Activated CD4-positive, CD25-positive, alpha-beta regulatory T cell treated with anti-CD3 and anti-CD28 coated beads, Interleukin-2, amount 50 U/mL, for 16 hours (primary cell): Measurements from ENCODE around the gene DLL4.

Experiments used
- DNase-seq: peaks from one replicate; pipeline ENCODE4 v3.0.0-alpha.2; 2020; ENCODE audit warnings: low read depth, low spot score

The DLL4 gene

GRCh38 chr15:40928821-40929659 is at the start of gene DLL4:
Gene DLL4 (plus strand): TSS chr15:40929340. CDS start chr15:40929669, 329 bp downstream.
- no peak for DNase-seq

- no peak for DNase-seq
Measured at GRCh38 chr15:40879609-40880008, 49.5 kb upstream of the DLL4 start.

GRCh38 chr15:40881351-40881750 is 47.8 kb upstream of the DLL4 start:
- DNase-seq, result no peak

- DNase-seq, result no peak
Measured at GRCh38 chr15:40886586-40886985, 42.6 kb upstream of the DLL4 start.

GRCh38 chr15:40889112-40889511 is 40.0 kb upstream of the DLL4 start:
- no peak for DNase-seq

- DNase-seq, result no peak
Measured at GRCh38 chr15:40891138-40891537, 38.0 kb upstream of the DLL4 start.

GRCh38 chr15:40891810-40892446 is 37.2 kb upstream of the DLL4 start:
- no peak for DNase-seq

- DNase-seq, result no peak
Measured at GRCh38 chr15:40892447-40893012, 36.6 kb upstream of the DLL4 start.

GRCh38 chr15:40893019-40893670 is 36.0 kb upstream of the DLL4 start:
- no peak for DNase-seq

- DNase-seq, result peak; percentile 94
Measured at GRCh38 chr15:40893733-40894680, 35.1 kb upstream of the DLL4 start, which contains the start of gene VPS18. Gene VPS18 (plus strand): TSS chr15:40894450. CDS start chr15:40894769, 319 bp downstream.

GRCh38 chr15:40894681-40895448 is 34.3 kb upstream of the DLL4 start:
- DNase-seq, result no peak

GRCh38 chr15:40899536-40900207 is 29.5 kb upstream of the DLL4 start:
- DNase-seq, result no peak

- DNase-seq, result no peak
Measured at GRCh38 chr15:40900256-40901052, 28.7 kb upstream of the DLL4 start.

- DNase-seq, result no peak
Measured at GRCh38 chr15:40901053-40901443, 28.1 kb upstream of the DLL4 start.

GRCh38 chr15:40902605-40903561 is 26.3 kb upstream of the DLL4 start:
- no peak for DNase-seq

GRCh38 chr15:40904552-40905201 is 24.5 kb upstream of the DLL4 start:
- no peak for DNase-seq
